ENCODE measurements around the gene C8A. TPM values are rescaled to one million over a fixed set of nuclear protein-coding genes. Genes with fewer than 3 reads are reported as not detected.

The C8A gene
- total and polyA plus RNA-seq, 2 of the 13 experiments (the other 11 are each of a cell fraction or from before 2014, with no cell fraction given) = 10.5 to 15.0 TPM

DNA sequence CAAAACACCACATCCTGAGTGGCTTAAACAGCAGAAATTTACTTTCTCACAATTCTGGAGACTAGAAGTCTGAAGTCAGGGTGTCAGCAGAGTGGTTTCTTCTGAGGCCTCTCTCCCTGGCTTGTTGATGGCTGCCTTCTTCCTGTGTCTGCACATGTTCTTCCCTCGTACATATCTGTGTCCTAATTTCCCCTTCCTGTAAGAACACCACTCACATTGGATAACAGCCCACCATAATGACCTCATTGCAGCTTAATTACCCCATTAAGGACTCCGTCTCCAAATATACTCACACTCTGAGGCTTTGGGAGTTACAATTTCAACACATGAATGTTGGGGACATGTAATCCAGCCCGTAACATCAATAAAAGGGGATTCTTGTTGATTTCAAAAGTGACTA is 23.4 kb downstream of the C8A start:
- Histone ChIP-seq H3K36me3 (replicated peaks in 1 of 2; ENCODE audit: control insufficient read depth in 1 of 2, insufficient read depth in 2 of 2, low read length in 2 of 2) (no peaks in the 10 kb centered on the region; a peak in 1 of 5 replicates), H4K20me1 (ENCODE audit: insufficient read depth, low read length) (no peaks in the 10 kb centered on the region), H3K27ac (ENCODE audit: extremely low read length, insufficient read depth, low read length) (no peak overlapping the region), H3K9me3 (ENCODE audit: low read length) (no peaks in the 10 kb centered on the region), H2AFZ (ENCODE audit: low read length) (no peak overlapping the region), H3K4me3 (replicated peaks in 1 of 3; ENCODE audit: insufficient read depth in 1 of 3, low read depth in 2 of 3, low read length in 3 of 3) (no peak overlapping the region), H3K4me1 (ENCODE audit: insufficient read depth, low read length) (peaks cover 22% of the 10 kb centered on the region), H3K4me2 (ENCODE audit: low read depth, low read length) (no peak overlapping the region), H3K27me3 (ENCODE audit: control insufficient read depth in 1 of 2, insufficient read depth in 2 of 2, low read length in 2 of 2) (no peaks in the 10 kb centered on the region), H3K79me2 (ENCODE audit: insufficient read depth, low read length) (no peaks in the 10 kb centered on the region), H3K9ac (ENCODE audit: insufficient read depth, low read depth, low read length) (no peak overlapping the region)
- no TSS peak for BruUV-seq (replicated peaks)
- no peak for FAIRE-seq
- POLR2A ChIA-PET = no interaction called here
- WGBS (ENCODE audit: low lambda C conversion rate) = 99% methylated on average over 3 of the region's 3 CpGs
- TF ChIP-seq ZNF749 (CRISPR knock-in tag; IDR thresholded peaks at IDR 0.05; ENCODE audit: borderline replicate concordance) (no peak), SNRNP70 (IDR thresholded peaks at IDR 0.05; ENCODE audit: low read depth, low read length) (no peak), ZNF484 (CRISPR knock-in tag; IDR thresholded peaks at IDR 0.05; ENCODE audit: borderline replicate concordance, low read depth) (no peak), ZNF800 (CRISPR knock-in tag; IDR thresholded peaks at IDR 0.05) (no peak), TBX2 (CRISPR knock-in tag; IDR thresholded peaks at IDR 0.05; ENCODE audit: borderline replicate concordance) (no peak), STAG1 (CRISPR knock-in tag; IDR thresholded peaks at IDR 0.05) (no peak), ZNF296 (CRISPR knock-in tag; conservative IDR thresholded peaks at IDR 0.05) (no peak), ZNF546 (CRISPR knock-in tag; conservative IDR thresholded peaks at IDR 0.05) (no peak), PHF20 (CRISPR knock-in tag; IDR thresholded peaks at IDR 0.05) (no peak), ZNF770 (CRISPR knock-in tag; IDR thresholded peaks at IDR 0.05) (no peak), SRSF1 (optimal IDR thresholded peaks at IDR 0.05; ENCODE audit: low read depth, low read length) (no peak), ZFP37 (CRISPR knock-in tag; IDR thresholded peaks at IDR 0.05; ENCODE audit: borderline replicate concordance) (no peak), HCFC1 (IDR thresholded peaks at IDR 0.05; ENCODE audit: low read depth, low read length) (no peak), ZBTB3 (CRISPR knock-in tag; IDR thresholded peaks at IDR 0.05; ENCODE audit: borderline replicate concordance, low read depth) (no peak), FOXA1 (IDR thresholded peaks at IDR 0.05) (no peak), FOXA1 (CRISPR knock-in tag; IDR thresholded peaks at IDR 0.05) (no peak)
- TF ChIP-seq, protein P1, sequence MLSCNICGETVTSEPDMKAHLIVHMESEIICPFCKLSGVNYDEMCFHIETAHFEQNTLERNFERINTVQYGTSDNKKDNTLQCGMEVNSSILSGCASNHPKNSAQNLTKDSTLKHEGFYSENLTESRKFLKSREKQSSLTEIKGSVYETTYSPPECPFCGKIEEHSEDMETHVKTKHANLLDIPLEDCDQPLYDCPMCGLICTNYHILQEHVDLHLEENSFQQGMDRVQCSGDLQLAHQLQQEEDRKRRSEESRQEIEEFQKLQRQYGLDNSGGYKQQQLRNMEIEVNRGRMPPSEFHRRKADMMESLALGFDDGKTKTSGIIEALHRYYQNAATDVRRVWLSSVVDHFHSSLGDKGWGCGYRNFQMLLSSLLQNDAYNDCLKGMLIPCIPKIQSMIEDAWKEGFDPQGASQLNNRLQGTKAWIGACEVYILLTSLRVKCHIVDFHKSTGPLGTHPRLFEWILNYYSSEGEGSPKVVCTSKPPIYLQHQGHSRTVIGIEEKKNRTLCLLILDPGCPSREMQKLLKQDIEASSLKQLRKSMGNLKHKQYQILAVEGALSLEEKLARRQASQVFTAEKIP (CRISPR knock-in tag; IDR thresholded peaks at IDR 0.05; ENCODE audit: borderline replicate concordance) = no peak
- TF ChIP-seq, protein P2, sequence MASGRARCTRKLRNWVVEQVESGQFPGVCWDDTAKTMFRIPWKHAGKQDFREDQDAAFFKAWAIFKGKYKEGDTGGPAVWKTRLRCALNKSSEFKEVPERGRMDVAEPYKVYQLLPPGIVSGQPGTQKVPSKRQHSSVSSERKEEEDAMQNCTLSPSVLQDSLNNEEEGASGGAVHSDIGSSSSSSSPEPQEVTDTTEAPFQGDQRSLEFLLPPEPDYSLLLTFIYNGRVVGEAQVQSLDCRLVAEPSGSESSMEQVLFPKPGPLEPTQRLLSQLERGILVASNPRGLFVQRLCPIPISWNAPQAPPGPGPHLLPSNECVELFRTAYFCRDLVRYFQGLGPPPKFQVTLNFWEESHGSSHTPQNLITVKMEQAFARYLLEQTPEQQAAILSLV (CRISPR knock-in tag; IDR thresholded peaks at IDR 0.05; ENCODE audit: borderline replicate concordance) = no peak
- CTCF ChIA-PET (ENCODE audit: low intra/inter-chr PET ratio, low total read pairs) = no interaction called here
- no peak for ATAC-seq
- no peak for DNase-seq (ENCODE audit: low spot score)
- in situ Hi-C loops (cut with HindIII; ENCODE audit: extremely low pct_ligation_motif_present, low pct_unique_long_range_greater_than_20kb) = no loop called here
- intact Hi-C loops (cut with micrococcal nuclease; ENCODE audit: unreplicated experiment) = no loop called here

All from HepG2 (cell line).